Measurements from ENCODE around the gene SMC1B.

- TF ChIP-seq, protein P1, sequence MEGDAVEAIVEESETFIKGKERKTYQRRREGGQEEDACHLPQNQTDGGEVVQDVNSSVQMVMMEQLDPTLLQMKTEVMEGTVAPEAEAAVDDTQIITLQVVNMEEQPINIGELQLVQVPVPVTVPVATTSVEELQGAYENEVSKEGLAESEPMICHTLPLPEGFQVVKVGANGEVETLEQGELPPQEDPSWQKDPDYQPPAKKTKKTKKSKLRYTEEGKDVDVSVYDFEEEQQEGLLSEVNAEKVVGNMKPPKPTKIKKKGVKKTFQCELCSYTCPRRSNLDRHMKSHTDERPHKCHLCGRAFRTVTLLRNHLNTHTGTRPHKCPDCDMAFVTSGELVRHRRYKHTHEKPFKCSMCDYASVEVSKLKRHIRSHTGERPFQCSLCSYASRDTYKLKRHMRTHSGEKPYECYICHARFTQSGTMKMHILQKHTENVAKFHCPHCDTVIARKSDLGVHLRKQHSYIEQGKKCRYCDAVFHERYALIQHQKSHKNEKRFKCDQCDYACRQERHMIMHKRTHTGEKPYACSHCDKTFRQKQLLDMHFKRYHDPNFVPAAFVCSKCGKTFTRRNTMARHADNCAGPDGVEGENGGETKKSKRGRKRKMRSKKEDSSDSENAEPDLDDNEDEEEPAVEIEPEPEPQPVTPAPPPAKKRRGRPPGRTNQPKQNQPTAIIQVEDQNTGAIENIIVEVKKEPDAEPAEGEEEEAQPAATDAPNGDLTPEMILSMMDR (IDR thresholded peaks at IDR 0.05; ENCODE audit: control extremely low read depth in 1 of 3, insufficient read depth in 1 of 3, low read depth in 1 of 3, low read length in 3 of 3): no peak
- no peak for TF ChIP-seq GABPA (IDR thresholded peaks at IDR 0.05; ENCODE audit: borderline replicate concordance, insufficient read depth, low read length)
- no peak for TF ChIP-seq SIRT6 (IDR thresholded peaks at IDR 0.05; ENCODE audit: low read length)
- TF ChIP-seq CREB1 (IDR thresholded peaks at IDR 0.05): no peak
- no peak for TF ChIP-seq EGR1 (IDR thresholded peaks at IDR 0.05; ENCODE audit: borderline replicate concordance, low read depth, low read length)
These were observed 31.8 kb upstream of the SMC1B start for GRCh38 chr22:45445031-45445710.
